ENCODE results near the gene IGSF23. TPM values are rescaled to one million over a fixed set of nuclear protein-coding genes. Genes with fewer than 3 reads are reported as not detected.
"Not testable (repeated sequence)": the region's sequence is repeated elsewhere in the genome, so short reads cannot be mapped to it uniquely, and the experiment has no call there.

IGSF23 gene
- total RNA-seq, 6 donors from 2014 or later: not detected

DNA sequence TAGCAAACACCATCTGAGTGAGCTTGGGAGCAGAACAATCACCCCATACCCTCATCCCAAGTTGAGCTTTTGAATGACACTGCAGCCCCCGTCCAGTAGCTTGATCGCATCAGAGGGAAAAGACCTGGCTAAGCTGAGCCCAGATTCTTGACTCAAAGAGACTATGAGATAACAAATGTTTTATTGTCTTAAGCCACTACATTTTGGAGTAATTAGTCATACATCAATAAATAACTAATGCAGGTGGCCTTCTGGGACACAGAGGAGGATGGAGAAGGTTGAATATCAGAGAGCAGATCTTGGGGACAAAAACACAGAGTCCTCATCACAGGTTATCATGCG, 24.6 kb upstream of the IGSF23 start:
- no peak for DNase-seq
- no peaks in the 10 kb centered on the region for H3K36me3 ChIP-seq
- no peak overlapping the region for H3K4me3 ChIP-seq
- H3K27me3 ChIP-seq: no peaks in the 10 kb centered on the region
- TF ChIP-seq POLR2A (IDR thresholded peaks at IDR 0.05) (no peak), EP300 (IDR thresholded peaks at IDR 0.05) (no peak), POLR2AphosphoS5 (IDR thresholded peaks at IDR 0.05) (no peak)
- TF ChIP-seq, protein P1, sequence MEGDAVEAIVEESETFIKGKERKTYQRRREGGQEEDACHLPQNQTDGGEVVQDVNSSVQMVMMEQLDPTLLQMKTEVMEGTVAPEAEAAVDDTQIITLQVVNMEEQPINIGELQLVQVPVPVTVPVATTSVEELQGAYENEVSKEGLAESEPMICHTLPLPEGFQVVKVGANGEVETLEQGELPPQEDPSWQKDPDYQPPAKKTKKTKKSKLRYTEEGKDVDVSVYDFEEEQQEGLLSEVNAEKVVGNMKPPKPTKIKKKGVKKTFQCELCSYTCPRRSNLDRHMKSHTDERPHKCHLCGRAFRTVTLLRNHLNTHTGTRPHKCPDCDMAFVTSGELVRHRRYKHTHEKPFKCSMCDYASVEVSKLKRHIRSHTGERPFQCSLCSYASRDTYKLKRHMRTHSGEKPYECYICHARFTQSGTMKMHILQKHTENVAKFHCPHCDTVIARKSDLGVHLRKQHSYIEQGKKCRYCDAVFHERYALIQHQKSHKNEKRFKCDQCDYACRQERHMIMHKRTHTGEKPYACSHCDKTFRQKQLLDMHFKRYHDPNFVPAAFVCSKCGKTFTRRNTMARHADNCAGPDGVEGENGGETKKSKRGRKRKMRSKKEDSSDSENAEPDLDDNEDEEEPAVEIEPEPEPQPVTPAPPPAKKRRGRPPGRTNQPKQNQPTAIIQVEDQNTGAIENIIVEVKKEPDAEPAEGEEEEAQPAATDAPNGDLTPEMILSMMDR (IDR thresholded peaks at IDR 0.05): no peak
- 88 to 96% methylated on average over 3 of the region's 3 CpGs for WGBS, 2 donors
- H3K4me1 ChIP-seq: peaks cover 3 to 25% (median 22%) of the 10 kb centered on the region in 4 donors
- no peaks in the 10 kb centered on the region for H3K9me3 ChIP-seq
- H3K27ac ChIP-seq: no peak overlapping the region
- ATAC-seq (ENCODE audit: low FRiP score in 2 of 2): no peak

DNA sequence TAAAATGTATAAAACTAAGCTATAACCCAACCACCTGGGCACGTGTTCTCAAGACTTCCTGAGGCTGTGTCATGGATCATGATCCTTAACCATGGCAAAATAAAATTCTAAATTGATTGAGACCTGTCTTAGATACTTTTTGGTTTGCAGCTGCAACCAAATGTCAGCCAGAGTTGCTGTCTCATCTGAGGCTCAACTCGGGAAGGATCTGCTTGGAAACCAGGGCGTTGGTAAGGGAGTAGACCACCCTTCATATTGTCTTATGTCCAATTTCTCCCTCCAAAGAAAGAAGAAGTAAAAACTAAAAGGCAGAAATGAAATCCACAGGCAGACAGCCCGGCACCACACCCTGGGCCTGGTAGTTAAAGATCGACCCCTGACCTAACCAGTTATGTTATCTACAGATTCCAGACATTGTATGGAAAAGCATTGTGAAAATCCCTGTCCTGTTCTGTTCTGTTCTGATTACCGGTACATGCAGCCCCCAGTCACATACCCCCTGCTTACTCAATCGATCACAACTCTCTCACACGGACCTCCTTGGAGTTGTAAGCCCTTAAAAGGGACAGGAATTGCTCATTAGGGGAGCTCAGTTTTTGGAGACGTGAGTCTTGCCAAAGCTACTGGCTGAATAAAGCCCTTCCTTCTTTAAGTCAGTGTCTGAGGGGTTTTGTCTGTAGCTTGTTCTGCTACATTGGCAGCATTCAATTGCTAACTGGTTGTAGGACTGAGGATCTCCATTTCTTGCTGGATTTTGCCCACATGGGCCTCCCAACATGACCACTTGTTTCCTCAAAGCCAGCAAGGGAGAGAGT, 22.9 kb upstream of the IGSF23 start:
- Histone ChIP-seq H3K4me3 (no peak overlapping the region), H3K9me3 (no peaks in the 10 kb centered on the region), H3K27me3 (no peaks in the 10 kb centered on the region), H3K4me1 (peaks cover 5 to 27% (median 23%) of the 10 kb centered on the region in 4 donors), H3K36me3 (no peaks in the 10 kb centered on the region), H3K27ac (peak overlapping the region in 1 of 4 donors; percentile 9)
- TF ChIP-seq, protein P1 (IDR thresholded peaks at IDR 0.05): no peak
- TF ChIP-seq POLR2AphosphoS5 (IDR thresholded peaks at IDR 0.05) (no peak), EP300 (IDR thresholded peaks at IDR 0.05) (no peak), POLR2A (IDR thresholded peaks at IDR 0.05) (no peak)
- ATAC-seq (ENCODE audit: low FRiP score in 2 of 2): no peak
- WGBS, 2 donors: 59 to 65% methylated on average over 9 of the region's 9 CpGs
- no peak for DNase-seq

DNA sequence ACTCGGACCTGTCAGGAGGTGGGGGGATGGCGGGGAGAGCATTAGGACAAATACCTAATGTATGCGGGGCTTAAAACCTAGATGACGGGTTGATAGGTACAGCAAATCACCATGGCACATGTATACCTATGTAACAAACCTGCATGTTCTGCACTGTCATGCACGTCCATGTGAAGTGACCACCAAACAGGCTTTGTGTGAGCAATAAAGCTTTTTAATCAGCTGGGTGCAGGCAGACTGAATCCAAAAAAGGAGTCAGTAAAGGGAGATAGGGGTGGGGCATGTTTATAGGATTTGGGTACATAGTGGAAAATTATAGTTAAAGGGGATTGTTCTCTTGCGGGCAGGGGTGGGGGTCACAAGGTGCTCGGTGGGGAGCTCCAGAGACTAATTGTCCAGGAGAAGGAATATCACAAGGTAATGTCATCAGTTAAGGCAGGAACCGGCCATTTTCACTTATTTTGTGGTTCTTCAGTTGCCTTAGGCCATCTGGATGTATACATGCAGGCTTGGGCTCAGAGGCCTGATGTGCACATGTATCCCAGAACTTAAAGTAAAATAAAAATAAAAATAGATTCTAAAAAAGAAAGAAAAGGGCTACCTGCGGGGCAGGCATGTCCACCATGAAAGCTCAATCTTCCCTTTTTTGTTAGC, 21.9 kb upstream of the IGSF23 start:
- not testable (repeated sequence) for H3K9me3 ChIP-seq; H3K36me3 ChIP-seq; H3K27ac ChIP-seq; DNase-seq; H3K4me3 ChIP-seq; H3K27me3 ChIP-seq; ATAC-seq (ENCODE audit: low FRiP score in 2 of 2)
- WGBS, 2 donors: 86 to 90% methylated on average over 9 of the region's 9 CpGs
- H3K4me1 ChIP-seq: peaks cover 5 to 27% (median 23%) of the 10 kb centered on the region in 4 donors

DNA sequence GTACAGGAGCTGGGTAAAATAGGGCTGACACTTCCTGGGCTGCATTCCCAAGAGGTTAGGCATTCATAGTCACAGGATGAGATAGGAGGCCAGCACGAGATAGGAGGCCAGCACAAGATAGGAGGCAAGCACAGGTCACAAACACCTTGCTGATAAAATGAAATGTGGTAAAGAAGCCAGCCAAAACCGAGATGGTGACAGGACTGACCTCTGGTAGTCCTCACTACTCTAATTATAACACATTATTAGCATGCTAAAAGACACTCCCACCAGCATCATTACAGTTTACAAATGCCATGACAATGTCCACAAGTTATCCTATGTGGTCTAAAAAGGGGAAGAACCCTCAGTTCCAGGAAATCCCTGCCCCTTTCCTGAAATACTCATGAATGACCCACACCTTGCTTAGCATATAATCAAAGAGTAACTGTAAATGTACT, 20.9 kb upstream of the IGSF23 start:
- no peaks in the 10 kb centered on the region for H3K9me3 ChIP-seq
- no peak overlapping the region for H3K4me3 ChIP-seq
- no peak overlapping the region for H3K27ac ChIP-seq
- WGBS, 2 donors: 38 to 61% methylated on average over 2 of the region's 2 CpGs
- TF ChIP-seq, protein P1 (IDR thresholded peaks at IDR 0.05): no peak
- peak in 1 of 4 donors; percentile 62 for TF ChIP-seq EP300 (IDR thresholded peaks at IDR 0.05)
- DNase-seq (peak in 1 of 2 donors; percentile 39), ATAC-seq (ENCODE audit: low FRiP score in 2 of 2) (peak in 1 of 2 donors; percentile 35)
- no peaks in the 10 kb centered on the region for H3K36me3 ChIP-seq
- no peaks in the 10 kb centered on the region for H3K27me3 ChIP-seq
- H3K4me1 ChIP-seq: peaks cover 5 to 27% (median 23%) of the 10 kb centered on the region in 4 donors

DNA sequence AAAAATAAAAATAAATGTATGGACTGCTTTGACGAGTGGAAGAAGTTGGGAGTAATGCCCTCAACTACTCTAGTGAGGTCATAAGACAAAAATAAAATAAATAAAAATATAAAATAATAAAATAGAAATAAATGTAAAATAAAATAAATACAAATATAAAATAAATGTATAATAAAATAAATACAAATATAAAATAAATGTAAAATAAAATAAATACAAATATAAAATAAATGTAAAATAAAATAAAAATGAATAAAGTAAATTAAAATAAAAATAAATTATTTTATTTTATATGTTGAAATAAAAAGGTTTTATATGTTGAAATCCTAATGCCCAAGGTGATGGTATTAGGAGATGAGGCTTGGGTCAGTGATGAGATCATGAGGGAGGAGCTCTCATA, 20.1 kb upstream of the IGSF23 start:
- H3K4me1 ChIP-seq: peaks cover 5 to 24% (median 17%) of the 10 kb centered on the region in 4 donors
- 81 to 96% methylated on average over 1 of the region's 1 CpG for WGBS, 2 donors
- no peaks in the 10 kb centered on the region for H3K36me3 ChIP-seq
- no peak for DNase-seq
- TF ChIP-seq, protein P1 (IDR thresholded peaks at IDR 0.05): no peak
- TF ChIP-seq EP300 (IDR thresholded peaks at IDR 0.05) (no peak), POLR2A (IDR thresholded peaks at IDR 0.05) (no peak), POLR2AphosphoS5 (IDR thresholded peaks at IDR 0.05) (no peak)
- no peaks in the 10 kb centered on the region for H3K9me3 ChIP-seq
- no peak for ATAC-seq (ENCODE audit: low FRiP score in 2 of 2)
- no peak overlapping the region for H3K27ac ChIP-seq
- no peaks in the 10 kb centered on the region for H3K27me3 ChIP-seq
- no peak overlapping the region for H3K4me3 ChIP-seq

DNA sequence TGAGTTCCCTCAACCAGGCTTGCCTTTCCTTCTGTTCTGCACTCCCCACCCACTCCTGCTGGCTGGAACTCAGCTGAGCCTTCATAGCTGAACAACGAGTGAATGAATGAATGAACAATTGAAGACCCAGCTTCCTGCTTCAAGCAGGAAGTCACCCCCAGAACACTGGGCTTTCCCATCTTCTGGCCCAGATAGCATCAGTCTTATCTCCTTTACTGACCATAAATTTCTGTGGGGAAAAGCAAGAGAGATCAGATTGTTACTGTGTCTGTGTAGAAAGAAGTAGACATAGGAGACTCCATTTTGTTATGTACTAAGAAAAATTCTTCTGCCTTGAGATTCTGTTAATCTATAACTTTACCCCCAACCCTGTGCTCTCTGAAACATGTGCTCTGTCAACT, 19.5 kb upstream of the IGSF23 start:
- not testable (repeated sequence) for H3K36me3 ChIP-seq; DNase-seq; H3K27me3 ChIP-seq; H3K27ac ChIP-seq; H3K4me3 ChIP-seq; ATAC-seq (ENCODE audit: low FRiP score in 2 of 2); H3K9me3 ChIP-seq
- peaks cover 5 to 22% (median 13%) of the 10 kb centered on the region in 4 donors for H3K4me1 ChIP-seq
- 13 to 24% methylated on average over 1 of the region's 1 CpG for WGBS, 2 donors

Data from upper lobe of left lung (tissue), 6 donors.